GM19438 (cell line): ENCODE measurements around the gene ZNF622.
"Not testable (repeated sequence)": the region's sequence is repeated elsewhere in the genome, so short reads cannot be mapped to it uniquely, and the experiment has no call there.

Source experiments
- ATAC-seq: cut with Tn5 transposase; IDR thresholded peaks from one replicate; pipeline ENCODE4 v1.9.1; 2021; ENCODE audit warnings: low read depth; ENCODE audit not compliant: unreplicated experiment

ZNF622 gene

GRCh38 chr5:16480821-16481538 lies 15.4 kb upstream of the ZNF622 start:
- no peak for ATAC-seq

DNA sequence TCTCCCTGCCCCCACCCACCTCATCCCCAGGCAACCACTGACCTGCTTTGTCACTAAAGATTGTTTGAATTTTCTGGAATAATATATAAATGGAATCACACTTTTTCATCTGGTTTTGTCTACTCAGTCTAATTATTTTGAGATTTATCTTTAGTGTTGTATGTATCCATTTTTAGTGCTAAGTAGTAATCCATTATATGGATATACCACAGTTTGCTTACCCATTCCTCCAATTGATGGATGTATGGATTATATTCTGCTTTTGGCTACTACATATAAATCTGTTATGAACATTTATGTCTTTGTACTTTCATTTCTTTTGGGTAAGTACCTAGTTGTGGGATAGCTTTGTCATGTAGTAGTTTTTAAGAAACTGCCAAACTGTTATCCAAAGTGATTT lies 14.5 kb upstream of the ZNF622 start:
- no peak for ATAC-seq

GRCh38 chr5:16477541-16477940 lies 11.9 kb upstream of the ZNF622 start:
- ATAC-seq, result no peak

DNA sequence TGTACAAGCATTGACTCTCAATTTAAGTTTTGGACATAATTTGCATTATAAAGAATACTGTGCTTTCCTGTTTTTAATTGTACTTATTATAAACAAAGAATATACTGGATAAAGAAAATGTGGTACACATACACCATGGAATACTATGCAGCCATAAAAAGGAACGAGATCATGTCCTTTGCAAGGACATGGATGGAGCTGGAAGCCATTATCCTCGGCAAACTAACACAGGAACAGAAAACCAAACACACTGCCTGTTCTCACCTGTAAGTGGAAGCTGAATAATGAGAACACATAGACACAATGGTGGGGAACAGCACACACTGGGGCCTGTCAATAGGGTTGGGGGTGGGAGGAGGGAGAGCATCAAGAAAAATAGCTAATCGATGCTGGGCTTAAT lies 10.8 kb upstream of the ZNF622 start:
- ATAC-seq, result not testable (repeated sequence)

- ATAC-seq, result no peak
Measured at GRCh38 chr5:16471387-16471786, 5.8 kb upstream of the ZNF622 start.

DNA sequence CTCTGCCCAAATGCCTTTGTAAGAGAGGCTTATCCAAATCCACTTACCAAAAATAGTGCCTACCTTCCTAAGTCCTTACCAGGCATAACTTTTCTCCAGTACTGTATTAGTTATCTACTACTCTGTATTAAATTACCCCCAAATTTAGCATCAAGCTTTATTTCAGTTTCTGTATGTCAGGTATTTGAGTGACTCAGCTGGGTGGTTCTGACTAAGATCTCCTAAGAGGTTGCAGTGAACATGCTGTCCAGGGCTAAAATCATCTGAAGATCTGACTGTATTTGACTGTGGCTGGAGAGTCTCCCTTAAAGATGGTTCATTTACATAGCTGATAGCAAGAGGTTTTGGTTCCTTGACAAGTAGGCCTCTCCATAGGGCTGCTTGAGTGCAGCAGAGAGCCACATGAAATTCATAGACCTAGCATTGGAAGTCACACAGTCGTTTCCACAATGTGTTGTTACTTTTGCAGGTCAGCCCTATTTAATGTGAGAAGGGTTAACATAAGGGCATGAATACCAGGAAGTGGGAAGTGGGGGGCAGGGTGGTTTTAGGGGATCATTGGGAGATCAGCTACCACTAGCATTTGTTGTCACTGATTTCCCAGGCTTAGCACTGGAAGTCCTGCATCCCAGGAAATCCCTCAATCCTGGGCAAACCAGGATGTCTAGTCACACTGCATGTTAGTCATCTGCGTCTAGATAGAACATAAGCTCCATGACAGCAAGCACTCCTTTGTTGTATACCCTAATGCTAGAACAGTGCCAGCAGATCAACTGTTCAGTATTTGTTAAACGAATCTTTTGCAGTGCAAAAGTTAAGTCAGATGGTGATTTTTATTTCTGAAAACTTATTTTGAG lies 2.0 kb upstream of the ZNF622 start:
- ATAC-seq, result peak; percentile 43

- ATAC-seq, result no peak
Measured at GRCh38 chr5:16464664-16465543, 696 bp downstream of the ZNF622 start.

DNA sequence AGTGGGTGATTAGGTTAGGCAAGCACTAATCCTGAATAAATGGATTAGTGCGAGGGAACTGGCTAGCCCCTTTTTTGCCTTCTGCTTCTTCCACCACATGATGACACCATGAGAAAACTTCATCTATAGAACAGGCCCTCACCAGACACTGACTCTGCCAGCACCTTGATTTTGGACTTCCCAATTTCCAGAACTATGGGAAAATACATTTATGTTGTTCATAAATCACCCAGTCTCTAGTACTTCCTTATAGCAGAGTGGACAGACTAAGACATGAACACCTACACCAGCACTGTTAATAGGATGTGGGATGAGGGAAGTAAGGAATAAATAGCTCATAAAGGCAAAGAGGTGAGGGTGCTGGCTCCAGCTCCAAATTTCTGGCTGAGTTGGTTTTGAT lies 1.4 kb downstream of the ZNF622 start:
- ATAC-seq, result no peak

- ATAC-seq, result no peak
Measured at GRCh38 chr5:16461782-16462181, 3.8 kb downstream of the ZNF622 start.

GRCh38 chr5:16461026-16461425 lies 4.6 kb downstream of the ZNF622 start:
- ATAC-seq, result no peak

- ATAC-seq, result no peak
Measured at GRCh38 chr5:16459451-16459850, 6.1 kb downstream of the ZNF622 start.

DNA sequence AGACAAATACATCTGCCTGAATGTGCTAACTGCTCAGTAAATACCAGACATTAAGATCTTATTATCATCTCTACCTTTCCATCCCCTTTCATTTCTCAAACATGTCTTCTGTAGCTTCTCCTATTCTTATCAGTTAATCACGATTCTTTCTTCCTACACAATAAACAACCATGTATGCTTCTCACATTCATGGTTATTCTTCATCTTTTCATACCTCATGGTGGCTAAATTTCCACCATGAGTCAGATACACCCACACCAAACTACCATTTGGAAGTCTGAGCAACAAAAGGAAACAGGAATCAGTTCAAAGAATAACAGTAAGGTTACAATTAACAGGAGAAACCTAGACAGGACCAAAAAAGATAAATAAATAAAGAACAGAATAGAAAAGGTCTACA lies 7.7 kb downstream of the ZNF622 start:
- no peak for ATAC-seq

DNA sequence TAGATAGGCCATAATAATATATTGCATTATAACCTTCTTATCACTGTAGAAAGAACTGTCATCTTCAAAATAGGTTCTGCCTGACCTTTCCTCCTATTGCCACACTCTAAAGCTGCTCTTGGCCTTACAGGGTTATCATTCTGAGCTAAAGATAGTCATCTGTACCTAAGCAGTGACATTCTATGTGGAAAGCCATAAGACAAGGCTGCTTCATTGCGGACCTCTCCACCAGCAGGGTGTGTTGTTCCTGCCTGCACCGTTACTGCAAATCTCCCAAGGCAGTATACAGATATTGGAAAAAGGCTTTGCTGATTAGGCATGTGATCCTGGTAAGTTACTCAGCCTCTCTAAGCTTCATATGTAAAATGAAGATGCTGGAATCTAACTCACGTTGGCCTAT lies 8.1 kb downstream of the ZNF622 start:
- ATAC-seq, result no peak

- peak; percentile 57 for ATAC-seq
Measured at GRCh38 chr5:16456103-16456832, 9.3 kb downstream of the ZNF622 start.

GRCh38 chr5:16455668-16456067 lies 9.9 kb downstream of the ZNF622 start:
- ATAC-seq, result no peak

GRCh38 chr5:16454686-16455085 lies 10.9 kb downstream of the ZNF622 start:
- no peak for ATAC-seq

DNA sequence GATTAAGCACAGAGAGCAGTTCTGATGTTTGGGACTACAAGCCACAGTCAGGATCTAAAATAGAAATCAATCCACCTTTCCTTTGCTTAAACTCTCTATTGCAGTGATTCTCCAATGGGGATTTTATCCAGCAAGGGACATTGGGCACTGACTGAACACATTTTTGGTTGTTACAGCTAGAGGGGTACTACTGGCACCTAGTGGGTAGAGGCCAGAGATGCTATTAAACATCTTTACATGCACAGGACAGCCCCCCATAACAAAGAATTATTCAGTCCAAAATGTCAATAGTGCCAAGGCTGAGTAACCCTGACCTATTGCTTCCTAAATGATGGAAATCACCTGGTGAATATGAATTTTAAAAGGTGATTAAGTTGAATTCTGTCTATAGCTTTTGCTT lies 12.0 kb downstream of the ZNF622 start:
- ATAC-seq, result no peak

- ATAC-seq, result no peak
Measured at GRCh38 chr5:16450163-16450562, 15.4 kb downstream of the ZNF622 start.

GRCh38 chr5:16446993-16447392 lies 18.6 kb downstream of the ZNF622 start:
- ATAC-seq, result no peak

DNA sequence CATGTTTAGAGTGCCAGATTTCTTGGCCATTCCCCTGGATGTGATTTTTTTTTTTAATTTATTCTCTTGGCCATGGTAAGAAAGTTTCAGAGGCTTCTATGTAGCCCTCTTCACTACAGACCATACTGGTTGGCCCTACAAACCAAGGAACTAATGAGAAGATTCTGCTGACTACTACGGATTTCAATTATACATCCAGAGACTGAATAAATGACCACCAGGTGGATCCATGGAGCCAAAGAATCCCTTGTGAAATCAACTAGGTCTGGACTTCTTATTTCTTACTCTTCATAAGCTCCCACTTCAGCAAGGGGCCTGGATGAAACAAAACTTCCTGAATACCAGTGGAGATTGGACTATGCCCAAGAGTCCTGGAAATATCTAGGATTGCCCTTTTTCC lies 27.6 kb downstream of the ZNF622 start:
- ATAC-seq, result no peak
